IPS DF 19.7 (cell line): ENCODE data around the gene SOX5.
A peak's percentile ranks its signal among the peaks of the same experiment; 100 is the strongest.

Experiments used
- DNase-seq: peaks from one replicate; pipeline ENCODE4 v3.0.0-alpha.2; 2013; ENCODE audit warnings: low read depth, low spot score

Gene SOX5

DNA sequence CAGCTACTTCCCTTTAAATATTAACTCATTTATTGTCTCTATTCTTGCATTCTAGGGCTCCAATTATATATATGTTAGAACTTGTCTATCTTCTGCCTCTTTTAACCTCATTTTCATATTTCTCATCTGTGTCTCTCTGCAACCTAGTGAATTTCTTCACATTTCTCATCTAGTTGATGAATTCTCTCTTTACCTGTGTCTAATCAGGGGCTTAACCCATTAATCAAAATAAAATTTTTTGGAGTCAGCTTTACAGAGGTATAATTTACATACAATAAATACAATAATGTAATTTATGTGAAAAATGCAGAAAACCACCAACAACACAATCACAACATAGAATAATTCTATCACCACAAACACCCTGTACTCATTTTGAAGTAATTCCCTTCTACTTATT is 255.2 kb downstream of the SOX5 start:
- DNase-seq = no peak

DNA sequence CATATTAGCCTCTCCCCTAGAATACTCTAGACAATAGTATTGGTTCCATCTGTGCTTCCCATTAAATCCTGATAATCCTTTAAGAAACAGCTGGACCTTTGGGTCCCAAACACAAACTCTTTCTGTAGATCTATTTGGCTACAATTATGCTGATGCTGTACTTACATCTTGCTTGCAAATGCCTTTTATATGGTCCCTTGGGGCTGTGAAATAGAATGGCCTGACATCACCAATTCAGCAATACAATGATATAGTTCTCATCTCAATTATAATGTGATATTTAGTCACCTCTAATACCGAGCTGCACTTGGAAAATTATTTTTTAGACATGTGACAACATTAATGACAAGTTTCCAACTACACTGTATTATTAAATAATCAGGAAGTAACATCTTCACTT is 261.5 kb downstream of the SOX5 start:
- no peak for DNase-seq

- no peak for DNase-seq
Observed at GRCh38 chr12:23686095-23686494, 263.4 kb downstream of the SOX5 start.

DNA sequence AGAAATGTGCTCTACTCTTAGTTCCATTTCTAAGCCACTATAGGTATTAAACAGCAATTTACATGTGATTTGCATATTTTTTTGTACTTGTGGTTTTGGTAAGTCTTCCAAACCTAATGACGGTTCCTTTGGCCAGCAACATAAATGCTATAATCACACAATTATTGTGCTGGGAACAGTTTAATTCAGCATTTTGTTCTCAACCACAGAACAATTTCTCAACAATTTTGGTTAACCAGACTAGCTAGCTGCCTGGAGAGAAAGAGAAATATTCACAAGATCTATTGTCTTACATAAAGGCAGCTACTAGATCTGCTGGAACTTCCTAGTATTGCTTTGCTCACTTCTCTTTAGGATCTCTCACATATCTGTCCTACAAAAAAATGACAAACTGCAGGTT is 265.3 kb downstream of the SOX5 start:
- no peak for DNase-seq

DNA sequence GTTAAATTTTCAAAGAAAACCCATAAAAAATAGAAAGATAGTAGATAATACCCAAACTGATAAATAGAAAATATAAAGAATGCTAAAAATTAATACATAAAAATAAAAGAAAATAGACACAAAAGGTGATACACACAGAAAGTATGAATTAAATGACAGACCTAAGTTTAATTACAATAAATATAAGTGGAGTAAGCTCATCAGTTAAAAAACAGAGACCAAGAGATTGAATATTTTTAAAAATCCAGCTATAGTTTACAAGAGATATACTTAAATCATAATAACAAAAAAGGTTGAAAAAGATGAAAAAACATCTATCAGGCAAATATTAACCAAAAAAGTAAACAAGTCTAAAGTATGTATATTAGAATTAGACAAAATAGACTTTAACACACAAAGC is 268.2 kb downstream of the SOX5 start:
- no peak for DNase-seq

DNA sequence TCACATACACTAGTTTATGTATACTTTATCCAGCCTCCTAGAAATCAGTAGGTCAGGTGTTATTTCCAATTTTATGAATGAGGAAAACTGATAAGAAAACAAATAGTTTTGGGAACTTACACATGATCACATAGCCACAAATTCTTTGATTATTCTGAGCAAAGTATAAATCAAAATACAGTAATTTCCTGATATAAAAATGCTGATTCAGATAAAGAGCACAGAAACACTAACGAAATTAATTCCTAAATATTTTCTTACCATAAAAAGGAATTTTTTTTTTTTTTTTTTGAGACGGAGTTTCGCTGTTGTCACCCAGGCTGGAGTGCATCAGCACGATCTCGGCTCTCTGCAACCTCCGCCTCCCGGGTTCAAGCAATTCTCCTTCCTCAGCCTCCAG is 275.4 kb downstream of the SOX5 start:
- no peak for DNase-seq

- DNase-seq = no peak
Observed at GRCh38 chr12:23671881-23672280, 277.6 kb downstream of the SOX5 start.

DNA sequence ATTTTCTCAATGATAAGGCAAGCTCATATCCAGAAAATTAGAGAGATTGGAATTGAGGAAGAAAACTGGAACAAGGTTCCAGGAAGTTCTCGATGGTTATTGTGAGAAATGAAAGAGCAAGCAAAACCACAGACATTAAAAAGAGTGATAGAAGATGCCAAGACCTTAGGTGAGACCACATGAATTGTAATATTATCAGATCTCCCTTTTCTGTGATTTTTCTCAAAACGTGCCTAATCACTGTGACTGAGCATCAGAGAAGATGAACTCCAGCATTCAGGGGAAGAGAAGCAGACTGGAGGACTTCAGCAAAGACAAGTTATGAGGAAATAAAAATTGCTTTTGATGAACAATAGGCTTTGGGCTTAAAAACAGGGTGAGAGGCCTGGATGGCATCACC is 278.8 kb downstream of the SOX5 start:
- DNase-seq = no peak

DNA sequence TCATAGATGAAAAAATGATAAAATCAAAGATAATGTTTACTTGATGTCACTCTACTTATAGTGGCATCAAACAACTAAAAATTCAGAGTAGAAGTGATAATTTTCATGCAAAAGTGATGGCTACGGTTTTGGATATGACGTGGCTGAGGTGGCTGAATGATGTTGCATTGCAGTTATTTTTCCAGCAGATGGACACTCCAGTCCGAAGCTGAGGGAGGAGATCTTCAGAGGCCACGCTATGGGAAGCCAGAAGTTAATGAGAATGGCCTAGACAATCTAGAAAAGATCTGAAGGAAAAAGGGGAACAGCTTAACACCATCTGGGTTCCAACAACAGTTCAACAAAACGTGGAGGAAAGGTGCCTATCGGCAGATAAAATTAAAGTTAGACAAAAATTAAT is 279.8 kb downstream of the SOX5 start:
- no peak for DNase-seq

- no peak for DNase-seq
Observed at GRCh38 chr12:23666866-23667265, 282.6 kb downstream of the SOX5 start.

DNA sequence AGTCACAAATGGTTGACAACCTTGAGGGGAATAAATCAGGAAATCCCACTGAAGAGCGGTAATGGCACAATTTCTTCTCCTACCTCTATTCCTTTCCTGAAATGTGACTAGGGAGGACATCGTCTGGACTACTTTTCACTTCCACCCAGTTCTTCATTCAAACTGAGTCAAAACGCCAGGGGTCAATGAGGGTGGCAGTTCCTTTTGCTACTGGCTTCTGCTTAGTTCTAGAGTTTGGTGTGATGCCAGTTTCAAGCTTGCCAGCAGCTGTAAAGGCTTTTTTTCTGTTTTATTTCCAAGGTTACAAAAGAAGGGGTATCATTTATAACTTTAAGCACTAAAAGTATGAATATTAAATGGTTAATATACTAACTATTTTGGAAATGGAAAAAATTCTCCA is 286.5 kb downstream of the SOX5 start:
- no peak for DNase-seq

DNA sequence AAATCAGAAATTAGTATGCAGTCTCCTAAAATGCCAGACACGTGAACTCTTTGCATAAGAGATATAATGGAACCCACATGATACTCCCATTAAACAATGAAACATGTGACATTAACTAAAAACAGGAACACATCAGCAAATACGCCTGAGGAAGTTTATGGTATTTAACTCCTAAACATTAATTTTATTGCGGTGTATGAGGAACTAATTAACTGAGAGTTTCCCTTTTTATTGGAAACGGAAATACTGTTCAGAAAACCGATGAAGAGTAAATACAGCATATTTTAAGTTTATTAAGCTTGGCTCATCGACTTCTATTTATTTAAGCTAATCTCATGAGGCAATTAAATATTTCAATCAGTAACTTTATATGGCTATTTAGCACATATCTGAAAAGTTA is 290.3 kb downstream of the SOX5 start:
- no peak for DNase-seq

DNA sequence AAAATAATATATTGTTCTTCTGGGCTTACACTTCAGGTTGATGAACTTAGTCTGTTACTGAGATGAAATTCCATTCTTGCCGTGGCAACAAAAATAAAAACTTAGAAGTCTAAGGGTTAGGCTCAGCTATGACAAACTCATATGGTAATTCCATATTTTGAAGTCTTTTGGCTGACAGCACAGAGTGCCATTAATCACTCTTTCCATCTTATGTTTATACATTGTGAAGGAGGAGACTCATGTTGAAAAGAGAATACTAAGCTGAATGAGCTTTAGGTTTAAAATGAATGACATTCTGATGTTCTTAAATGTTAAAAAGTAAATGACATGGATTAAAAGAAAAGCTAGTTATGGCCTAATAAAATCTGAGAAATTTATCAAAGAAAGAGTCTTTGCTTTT is 291.9 kb downstream of the SOX5 start:
- DNase-seq = no peak

DNA sequence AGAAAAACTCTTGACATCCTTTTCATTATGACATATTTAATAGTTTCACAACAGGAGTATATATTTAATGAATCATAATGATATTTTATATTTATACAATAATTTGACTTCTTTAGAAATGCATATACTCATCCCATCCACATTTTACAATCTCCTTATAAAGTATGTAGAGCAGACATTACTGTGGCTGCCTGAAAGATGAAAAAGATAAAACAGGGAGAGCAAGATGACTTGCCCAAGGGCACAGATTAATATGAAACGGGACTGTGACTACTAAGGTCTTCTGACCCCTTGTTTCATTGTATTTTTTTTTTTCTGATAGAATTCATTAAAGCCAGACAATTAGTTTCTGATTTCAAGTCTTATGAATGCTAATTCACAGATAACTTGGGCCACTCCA is 293.6 kb downstream of the SOX5 start:
- no peak for DNase-seq

GRCh38 chr12:23655112-23655511 is 294.4 kb downstream of the SOX5 start:
- no peak for DNase-seq

GRCh38 chr12:23648546-23648945 is 300.9 kb downstream of the SOX5 start:
- no peak for DNase-seq

- peak; percentile 42 for DNase-seq
Observed at GRCh38 chr12:23640754-23641153, 308.7 kb downstream of the SOX5 start.

GRCh38 chr12:23634344-23634743 is 315.1 kb downstream of the SOX5 start:
- DNase-seq = no peak

- no peak for DNase-seq
Observed at GRCh38 chr12:23631786-23632377, 317.6 kb downstream of the SOX5 start.

- DNase-seq = no peak
Observed at GRCh38 chr12:23630524-23630923, 318.9 kb downstream of the SOX5 start.

DNA sequence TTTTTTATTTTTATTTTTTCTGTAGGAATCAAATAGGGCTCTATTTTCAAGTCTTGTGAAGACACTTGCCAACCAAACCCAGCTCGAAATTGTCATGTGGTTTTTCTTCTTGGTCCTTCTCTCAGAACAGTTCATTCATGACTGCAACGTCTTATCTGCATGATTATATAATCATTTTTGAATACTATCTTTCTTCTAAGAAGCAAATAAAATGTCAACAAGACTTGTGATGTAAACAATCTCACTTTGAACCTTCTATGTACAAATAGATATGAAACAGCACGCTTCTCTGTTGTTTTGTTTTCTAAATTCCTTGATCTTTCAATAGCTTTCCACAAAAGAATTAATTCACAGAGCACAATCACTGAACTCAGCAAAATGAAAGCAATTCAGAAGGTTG is 320.7 kb downstream of the SOX5 start:
- DNase-seq = no peak

DNA sequence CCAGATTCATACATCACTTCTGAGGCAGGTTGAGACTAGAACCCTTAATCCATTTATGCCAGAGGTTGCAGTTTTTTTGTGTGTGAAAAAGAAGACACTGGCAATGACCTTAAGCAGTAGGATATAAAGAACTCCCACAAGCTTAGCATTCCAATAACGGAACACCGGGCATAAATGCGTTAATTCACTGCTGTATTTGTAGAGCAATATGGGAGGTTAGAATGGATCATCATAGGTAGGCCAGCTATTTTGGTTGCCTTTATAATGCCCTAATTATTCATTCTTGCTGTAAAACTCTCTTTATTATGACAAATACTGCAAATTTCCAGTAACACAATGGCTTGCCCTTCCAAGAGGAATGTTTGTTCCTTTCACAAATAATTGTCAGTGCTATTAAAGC is 322.7 kb downstream of the SOX5 start:
- DNase-seq = no peak

- no peak for DNase-seq
Observed at GRCh38 chr12:23621900-23622299, 327.6 kb downstream of the SOX5 start.

GRCh38 chr12:23618718-23619117 is 330.8 kb downstream of the SOX5 start:
- no peak for DNase-seq
